GM12872 (cell line): ENCODE data around the gene STARD13.

Experiments used
- TF ChIP-seq, protein P1 (sequence below): IDR thresholded peaks from 3 replicates; pipeline ENCODE4 v1.5.1; 2011; ENCODE audit warnings: low read depth, mild to moderate bottlenecking, low read length, moderate library complexity; ENCODE audit not compliant: insufficient read depth

Gene STARD13

DNA sequence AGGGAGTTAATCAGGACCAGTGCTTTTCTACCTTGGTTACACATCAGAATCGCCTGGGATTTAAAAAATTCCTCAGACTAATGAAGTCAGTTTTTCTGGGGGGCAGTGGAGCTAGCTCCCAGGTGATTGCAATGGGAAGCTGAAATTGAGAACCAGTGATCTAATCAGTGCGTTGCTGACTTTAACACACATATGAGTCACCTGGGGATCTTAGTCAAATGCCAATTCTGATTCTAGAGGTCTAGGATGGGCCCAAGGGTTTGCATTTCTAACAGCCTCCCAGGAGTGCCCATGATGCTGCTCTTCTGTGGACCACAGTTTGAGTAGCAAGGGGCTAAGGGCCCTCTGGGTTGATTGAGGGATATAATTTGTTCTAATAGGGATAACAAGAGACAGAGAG, 214.8 kb downstream of the STARD13 start:
- TF ChIP-seq, protein P1, sequence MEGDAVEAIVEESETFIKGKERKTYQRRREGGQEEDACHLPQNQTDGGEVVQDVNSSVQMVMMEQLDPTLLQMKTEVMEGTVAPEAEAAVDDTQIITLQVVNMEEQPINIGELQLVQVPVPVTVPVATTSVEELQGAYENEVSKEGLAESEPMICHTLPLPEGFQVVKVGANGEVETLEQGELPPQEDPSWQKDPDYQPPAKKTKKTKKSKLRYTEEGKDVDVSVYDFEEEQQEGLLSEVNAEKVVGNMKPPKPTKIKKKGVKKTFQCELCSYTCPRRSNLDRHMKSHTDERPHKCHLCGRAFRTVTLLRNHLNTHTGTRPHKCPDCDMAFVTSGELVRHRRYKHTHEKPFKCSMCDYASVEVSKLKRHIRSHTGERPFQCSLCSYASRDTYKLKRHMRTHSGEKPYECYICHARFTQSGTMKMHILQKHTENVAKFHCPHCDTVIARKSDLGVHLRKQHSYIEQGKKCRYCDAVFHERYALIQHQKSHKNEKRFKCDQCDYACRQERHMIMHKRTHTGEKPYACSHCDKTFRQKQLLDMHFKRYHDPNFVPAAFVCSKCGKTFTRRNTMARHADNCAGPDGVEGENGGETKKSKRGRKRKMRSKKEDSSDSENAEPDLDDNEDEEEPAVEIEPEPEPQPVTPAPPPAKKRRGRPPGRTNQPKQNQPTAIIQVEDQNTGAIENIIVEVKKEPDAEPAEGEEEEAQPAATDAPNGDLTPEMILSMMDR = no peak

DNA sequence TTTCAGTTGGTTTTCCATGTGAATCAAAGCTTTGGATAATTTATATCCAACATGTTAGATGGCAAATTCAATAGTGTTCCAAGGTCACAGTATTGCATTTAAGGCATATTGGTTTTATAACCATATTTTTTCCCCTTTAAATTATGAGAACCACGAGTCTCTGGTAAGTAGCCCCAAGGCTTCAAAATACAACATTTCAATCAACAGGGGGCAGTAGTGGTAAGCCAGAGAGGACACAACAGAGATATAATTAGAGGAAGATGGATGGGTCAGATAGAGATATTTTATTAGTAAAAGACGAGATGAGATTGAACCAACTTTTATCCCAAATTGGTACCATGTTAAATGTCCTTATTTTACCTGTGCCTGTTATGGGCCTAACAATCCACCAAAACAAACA, 216.2 kb downstream of the STARD13 start:
- TF ChIP-seq, protein P1 = peak; percentile 28; the same call in 1 of the 3 replicates

DNA sequence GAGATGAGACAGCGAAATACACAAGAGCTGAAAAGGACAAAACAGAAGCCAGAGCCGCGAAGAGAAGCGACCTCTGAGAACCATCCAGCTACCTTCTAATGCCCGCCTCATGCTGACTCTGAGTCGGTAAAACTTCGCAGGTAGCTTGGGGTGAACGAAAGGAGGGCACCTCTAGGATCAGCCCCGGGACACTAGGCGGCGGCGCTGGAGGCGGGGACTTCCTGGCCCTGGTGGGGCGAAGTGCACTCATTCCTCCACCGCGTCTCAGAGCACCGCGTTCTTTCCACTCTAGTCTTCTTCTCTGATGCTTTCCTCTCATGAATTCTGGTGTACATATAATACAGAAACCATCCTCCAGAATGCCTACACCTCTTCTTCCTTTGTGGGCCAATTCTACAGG, 219.2 kb downstream of the STARD13 start:
- TF ChIP-seq, protein P1 = no peak

DNA sequence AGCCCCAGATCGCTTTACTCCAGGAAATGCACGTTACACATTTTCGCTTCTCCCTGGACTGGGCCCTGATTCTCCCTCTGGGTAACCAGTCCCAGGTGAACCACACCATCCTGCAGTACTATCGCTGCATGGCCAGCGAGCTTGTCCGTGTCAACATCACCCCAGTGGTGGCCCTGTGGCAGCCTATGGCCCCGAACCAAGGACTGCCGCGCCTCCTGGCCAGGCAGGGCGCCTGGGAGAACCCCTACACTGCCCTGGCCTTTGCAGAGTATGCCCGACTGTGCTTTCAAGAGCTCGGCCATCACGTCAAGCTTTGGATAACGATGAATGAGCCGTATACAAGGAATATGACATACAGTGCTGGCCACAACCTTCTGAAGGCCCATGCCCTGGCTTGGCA, 224.7 kb downstream of the STARD13 start:
- TF ChIP-seq, protein P1 = no peak

DNA sequence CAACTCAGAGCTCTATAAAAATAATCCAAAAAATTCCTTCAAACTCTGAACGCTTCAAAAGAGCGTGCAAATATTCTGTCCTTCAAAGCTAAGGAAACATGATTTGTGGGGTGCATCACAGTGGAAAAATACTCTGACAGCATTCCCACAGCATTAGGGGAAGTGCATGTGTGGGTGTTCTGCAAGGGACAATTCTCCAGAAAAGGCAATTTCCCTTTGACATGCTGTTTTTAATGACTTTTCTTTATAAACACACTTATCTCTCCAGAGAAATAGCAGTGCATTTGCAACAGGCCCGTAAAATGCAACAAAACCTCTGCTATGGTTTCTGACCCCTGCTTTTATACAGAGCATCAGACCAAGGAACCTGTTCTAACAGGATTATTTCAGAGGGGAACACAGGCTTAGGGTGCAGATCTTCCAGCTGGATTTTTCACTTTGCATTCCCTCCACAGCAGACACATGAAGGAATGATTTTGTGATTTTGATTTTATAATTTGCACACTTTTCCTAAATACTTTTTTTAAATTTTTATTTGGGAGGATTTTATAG, 226.7 kb downstream of the STARD13 start:
- TF ChIP-seq, protein P1 = no peak

DNA sequence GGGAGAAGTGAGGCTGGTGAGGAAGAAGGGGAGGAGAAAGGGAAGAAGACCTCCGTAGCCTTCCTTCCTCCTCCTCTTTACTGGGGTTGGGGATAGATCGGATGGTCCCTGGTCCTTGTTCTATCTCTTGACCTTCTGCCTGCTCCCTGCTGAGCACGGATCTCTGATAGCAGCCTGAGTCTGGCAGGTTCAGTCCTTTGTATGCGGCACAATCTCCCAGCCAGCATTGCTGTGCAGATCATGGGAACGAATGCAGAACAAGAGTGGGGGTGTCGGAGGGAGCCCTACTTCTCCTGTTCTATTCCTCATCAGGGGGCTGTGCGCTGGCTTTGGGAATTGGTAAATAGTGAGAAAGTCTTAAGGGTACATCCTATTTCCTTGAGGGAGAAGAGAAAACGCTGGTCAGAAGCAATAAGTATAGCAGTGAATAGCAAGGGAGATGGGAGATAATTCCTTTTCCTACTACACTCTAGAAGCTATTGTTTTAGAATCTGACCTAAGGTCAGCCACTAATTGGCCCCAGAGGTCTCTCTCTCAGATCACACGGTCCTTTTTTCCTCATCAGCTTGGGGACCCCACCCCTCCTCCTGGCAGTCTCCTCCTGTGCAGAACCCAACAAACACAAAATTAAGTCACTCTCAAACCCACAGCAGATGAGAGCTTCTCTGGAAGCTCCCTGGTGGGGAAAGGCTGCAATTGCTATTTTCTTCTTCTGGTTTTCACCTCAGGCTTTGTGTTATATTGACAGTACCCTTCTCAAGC, 228.4 kb downstream of the STARD13 start:
- TF ChIP-seq, protein P1 = peak; percentile 69

DNA sequence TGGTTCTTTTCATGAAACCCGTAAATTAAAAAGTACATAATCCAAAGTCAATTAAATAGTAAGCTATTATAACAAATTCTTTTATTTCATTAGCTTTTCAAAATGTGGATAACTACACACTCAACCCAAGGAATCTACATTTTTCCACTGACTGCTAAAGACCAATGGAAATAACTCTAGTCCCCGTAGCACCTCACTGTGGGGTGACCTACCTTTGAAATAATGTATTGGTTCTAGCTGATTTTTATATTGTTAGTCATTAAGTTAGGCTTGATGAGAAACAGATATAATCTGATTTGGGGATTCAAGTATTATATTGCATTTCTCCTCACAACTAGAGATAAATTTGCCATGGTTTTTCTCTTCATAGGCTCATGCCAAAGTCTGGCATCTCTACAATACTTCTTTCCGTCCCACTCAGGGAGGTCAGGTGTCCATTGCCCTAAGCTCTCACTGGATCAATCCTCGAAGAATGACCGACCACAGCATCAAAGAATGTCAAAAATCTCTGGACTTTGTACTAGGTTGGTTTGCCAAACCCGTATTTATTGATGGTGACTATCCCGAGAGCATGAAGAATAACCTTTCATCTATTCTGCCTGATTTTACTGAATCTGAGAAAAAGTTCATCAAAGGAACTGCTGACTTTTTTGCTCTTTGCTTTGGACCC, 232.0 kb downstream of the STARD13 start:
- TF ChIP-seq, protein P1 = no peak
